HCT116 (cell line): ENCODE results near the gene B4GALNT4. TPM values are rescaled to one million over a fixed set of nuclear protein-coding genes. Genes with fewer than 3 reads are reported as not detected.

Experiments used
- ATAC-seq: fragments of 200-7000 bp; cut with Tn5 transposase; 2 replicates; pipeline ENCODE4 v1.9.1; 2020; ENCODE audit warnings: mild to moderate bottlenecking, moderate library complexity
- BruUV-seq: library from RNA; stranded (reverse); fragments of 400-500 nt; replicated peaks from 2 replicates; lab custom pipeline; 2021; lab: Mats Ljungman, UMichigan
- CTCF ChIA-PET: fragments of 300-600 bp; sonication (Branson Sonifier 250); formaldehyde crosslinking; loops from one replicate; lab custom pipeline; 2021; ENCODE audit warnings: antibody characterized with exemption; lab: Charles Lee
- POLR2A ChIA-PET: fragments of 300-600, 350-600 bp; sonication (Branson Sonifier 250); formaldehyde crosslinking; loops from one replicate; lab custom pipeline; 2021; ENCODE audit warnings: antibody characterized with exemption; lab: Charles Lee
- RAD21 ChIA-PET, 2 experiments: fragments of 300-600 bp; sonication (Branson Sonifier 250); formaldehyde crosslinking; loops; one replicate each; lab custom pipeline; 2023; ENCODE audit warnings: low total read pairs in 2 of 2; ENCODE audit not compliant: uncharacterized antibody in 2 of 2, unreplicated experiment in 2 of 2, low non-redundant PET in 1 of 2; lab: Charles Lee
- DNase-seq: peaks from one replicate; pipeline ENCODE4 v3.0.0-alpha.2; 2010; ENCODE audit warnings: low read depth, low spot score
- H2AFZ ChIP-seq: fragments of 200-600 bp; shearing (Covaris generic), sonication (generic); 2 replicates; pipeline ENCODE4 v1.6.1; 2017; ENCODE audit warnings: low read depth, mixed run types, mixed read lengths, antibody characterized with exemption, low read length; ENCODE audit not compliant: poor library complexity, severe bottlenecking
- H3K27ac ChIP-seq: 2 replicates; pipeline ENCODE4 v1.5.1; 2012; ENCODE audit warnings: low read depth, low read length
- H3K27me3 ChIP-seq: fragments of 200-600 bp; sonication (generic); 2 replicates; pipeline ENCODE4 v1.6.1; 2016; ENCODE audit warnings: mixed run types, low read length, mixed read lengths; ENCODE audit not compliant: insufficient read depth
- H3K36me3 ChIP-seq, 2 experiments: fragments of 200-500 bp in 1 of 2; fragments of 200-600 bp in 1 of 2; sonication (Bioruptor generic) in 1 of 2; sonication (generic) in 1 of 2; 2 replicates each; pipeline versions ENCODE4 v1.5.1 to v1.6.1; 2014 to 2016; ENCODE audit warnings: low read length in 2 of 2, inconsistent platforms in 1 of 2, mixed read lengths in 1 of 2, mixed run types in 1 of 2; ENCODE audit not compliant: insufficient read depth in 2 of 2, control insufficient read depth in 1 of 2
- H3K4me1 ChIP-seq, 2 experiments: fragments of 200-600 bp in 1 of 2; sonication (generic) in 1 of 2; 2 replicates each; pipeline versions ENCODE4 v1.5.1 to v1.6.1; 2012 to 2017; ENCODE audit warnings: low read length in 2 of 2, inconsistent platforms in 1 of 2, mild to moderate bottlenecking in 1 of 2, mixed read lengths in 1 of 2, mixed run types in 1 of 2, moderate library complexity in 1 of 2; ENCODE audit not compliant: insufficient read depth in 2 of 2, control insufficient read depth in 1 of 2
- H3K4me2 ChIP-seq: fragments of 200-600 bp; sonication (generic); 2 replicates; pipeline ENCODE4 v1.6.1; 2017; ENCODE audit warnings: mixed run types, low read length, mixed read lengths
- H3K4me3 ChIP-seq, 2 experiments: fragments of 200-600 bp in 1 of 2; sonication (generic) in 1 of 2; replicated peaks in 1 of 2; 2 replicates each; pipeline ENCODE4 v1.5.1; 2011 to 2016; ENCODE audit warnings: low read length in 2 of 2, control low read depth in 1 of 2, low read depth in 1 of 2, mild to moderate bottlenecking in 1 of 2, mixed read lengths in 1 of 2, mixed run types in 1 of 2
- H3K79me2 ChIP-seq: fragments of 200-600 bp; sonication (generic); 2 replicates; pipeline ENCODE4 v1.6.1; 2017; ENCODE audit warnings: mild to moderate bottlenecking, mixed run types, low read length, moderate library complexity, mixed read lengths; ENCODE audit not compliant: insufficient read depth
- H3K9ac ChIP-seq: fragments of 200-600 bp; sonication (generic); 2 replicates; pipeline ENCODE4 v1.6.1; 2016; ENCODE audit warnings: low read length, mixed read lengths
- H3K9me2 ChIP-seq: fragments of 200-600 bp; sonication (generic), shearing (Covaris generic); 2 replicates; pipeline ENCODE4 v1.6.1; 2017; ENCODE audit warnings: mixed run types, mild to moderate bottlenecking, moderate library complexity; ENCODE audit not compliant: insufficient read depth
- H3K9me3 ChIP-seq, 2 experiments: fragments of 200-500 bp in 1 of 2; fragments of 200-600 bp in 1 of 2; sonication (Bioruptor generic) in 1 of 2; sonication (generic) in 1 of 2; 2 replicates each; pipeline ENCODE4 v1.6.1; 2014 to 2017; ENCODE audit warnings: low read length in 2 of 2, mixed read lengths in 2 of 2, inconsistent platforms in 1 of 2, low read depth in 1 of 2, mild to moderate bottlenecking in 1 of 2, mixed run types in 1 of 2, moderate library complexity in 1 of 2; ENCODE audit not compliant: control insufficient read depth in 1 of 2, insufficient read depth in 1 of 2
- H4K20me1 ChIP-seq: fragments of 200-600 bp; sonication (generic), shearing (Covaris generic); 2 replicates; pipeline ENCODE4 v1.6.1; 2017; ENCODE audit warnings: mixed run types, mild to moderate bottlenecking, moderate library complexity; ENCODE audit not compliant: insufficient read depth
- ATF3 ChIP-seq: IDR thresholded peaks from 2 replicates; pipeline ENCODE4 v1.6.1; 2012
- CBX3 ChIP-seq: IDR thresholded peaks from 2 replicates; pipeline ENCODE4 v1.6.1; 2012; ENCODE audit warnings: low read depth
- CEBPB ChIP-seq: IDR thresholded peaks from 2 replicates; pipeline ENCODE4 v1.6.1; 2012; ENCODE audit warnings: low read depth
- CTCF ChIP-seq, 3 experiments: fragments of 200-600 bp in 1 of 3; sonication (generic) in 1 of 3; IDR thresholded peaks in 2 of 3; conservative IDR thresholded peaks in 1 of 3; 2 replicates each; pipeline ENCODE4 v1.5.1; 2012 to 2017; ENCODE audit warnings: low read depth in 2 of 3, low read length in 2 of 3, antibody characterized with exemption in 1 of 3, borderline replicate concordance in 1 of 3, control low read depth in 1 of 3, mild to moderate bottlenecking in 1 of 3, mixed read lengths in 1 of 3, mixed run types in 1 of 3, moderate library complexity in 1 of 3; ENCODE audit not compliant: insufficient read depth in 1 of 3
- EGR1 ChIP-seq: IDR thresholded peaks from 2 replicates; pipeline ENCODE4 v1.6.1; 2012; ENCODE audit warnings: low read depth
- FOSL1 ChIP-seq: IDR thresholded peaks from 2 replicates; pipeline ENCODE4 v1.6.1; 2012; ENCODE audit warnings: low read depth
- JUND ChIP-seq: IDR thresholded peaks from 2 replicates; pipeline ENCODE4 v1.6.1; 2012
- POLR2AphosphoS5 ChIP-seq: IDR thresholded peaks from 2 replicates; pipeline ENCODE4 v1.6.1; 2011; ENCODE audit warnings: mild to moderate bottlenecking, low read depth, low read length, moderate library complexity
- SIN3A ChIP-seq: IDR thresholded peaks from 2 replicates; pipeline ENCODE4 v1.6.1; 2012; ENCODE audit warnings: low read depth
- SRF ChIP-seq: IDR thresholded peaks from 2 replicates; pipeline ENCODE4 v1.6.1; 2012; ENCODE audit warnings: low read depth
- YY1 ChIP-seq: IDR thresholded peaks from 2 replicates; pipeline ENCODE4 v1.6.1; 2011; ENCODE audit warnings: low read length, low read depth, moderate library complexity, mild to moderate bottlenecking; ENCODE audit not compliant: insufficient replicate concordance; ENCODE audit errors: extremely low read depth
- ZNF274 ChIP-seq: fragments of 200-500 bp; sonication (Bioruptor generic); IDR thresholded peaks from 2 replicates; pipeline ENCODE4 v1.6.1; 2014; ENCODE audit warnings: mild to moderate bottlenecking, low read depth, low read length, inconsistent platforms
- intact Hi-C: fragments of 100-400 bp; cut with micrococcal nuclease; formaldehyde crosslinking; loops from 2 replicates; pipeline ENCODE4 v1.10.0; 2022
- total RNA-seq: library from RNA; stranded (reverse); gene quantifications from one replicate; pipeline ENCODE4 v1.2.1, GENCODE V29; 2021; ENCODE audit not compliant: unreplicated experiment

The B4GALNT4 gene
- total RNA-seq, 1 experiment from 2014 or later: 54.3 TPM

- Histone ChIP-seq H3K9me2 (no peaks in the 10 kb centered on the region), H3K36me3 (0 out of 4 replicates have a peak, but pooled peaks cover 0 to 3% of the 10 kb centered on the region in 2 experiments), H3K4me2 (no peak overlapping the region), H3K4me3 (no peak overlapping the region), H3K27me3 (no peaks in the 10 kb centered on the region), H3K79me2 (no peaks in the 10 kb centered on the region), H3K9me3 (no peaks in the 10 kb centered on the region), H4K20me1 (no peaks in the 10 kb centered on the region), H3K27ac (no peak overlapping the region), H2AFZ (no peak overlapping the region), H3K9ac (no peak overlapping the region), H3K4me1 (no peaks in the 10 kb centered on the region)
- intact Hi-C loops: no loop called here
- no TSS peak for BruUV-seq
- ATAC-seq: no peak
- no peak for TF ChIP-seq JUND
- TF ChIP-seq POLR2AphosphoS5: no peak
- no peak for TF ChIP-seq CTCF (IDR thresholded peaks at IDR 0.05 in 2 of 3, conservative IDR thresholded peaks at IDR 0.05 in 1 of 3; ENCODE audit: borderline replicate concordance in 1 of 3, insufficient read depth in 1 of 3, low read depth in 2 of 3, low read length in 2 of 3)
- TF ChIP-seq FOSL1: no peak
- no peak for DNase-seq
- POLR2A ChIA-PET: no interaction called here
- CTCF ChIA-PET: no interaction called here
- RAD21 ChIA-PET: no interaction called here
Measured at GRCh38 chr11:428295-428694, 59.0 kb downstream of the B4GALNT4 start.

GRCh38 chr11:429391-429790, 60.1 kb downstream of the B4GALNT4 start:
- ATAC-seq (peak; percentile 24), DNase-seq (no peak)
- no peak overlapping the region for H3K27ac ChIP-seq
- no peak overlapping the region for H3K4me3 ChIP-seq
- intact Hi-C loops: no loop called here
- H3K79me2 ChIP-seq: no peaks in the 10 kb centered on the region
- POLR2A ChIA-PET: no interaction called here
- H3K4me2 ChIP-seq: no peak overlapping the region
- RAD21 ChIA-PET: no interaction called here
- no peak overlapping the region for H2AFZ ChIP-seq
- no peak overlapping the region for H3K9ac ChIP-seq
- no peaks in the 10 kb centered on the region for H3K4me1 ChIP-seq
- CTCF ChIA-PET: no interaction called here
- no peaks in the 10 kb centered on the region for H3K9me3 ChIP-seq
- H3K27me3 ChIP-seq: no peaks in the 10 kb centered on the region
- 0 out of 4 replicates have a peak, but pooled peaks cover 0 to 3% of the 10 kb centered on the region in 2 experiments for H3K36me3 ChIP-seq
- no peaks in the 10 kb centered on the region for H4K20me1 ChIP-seq
- BruUV-seq: no TSS peak
- TF ChIP-seq YY1: no peak
- TF ChIP-seq ATF3: no peak
- TF ChIP-seq EGR1: no peak
- no peak for TF ChIP-seq FOSL1
- TF ChIP-seq CEBPB: no peak
- no peak for TF ChIP-seq ZNF274
- no peak for TF ChIP-seq SIN3A
- no peak for TF ChIP-seq SRF
- no peak for TF ChIP-seq CBX3
- no peak for TF ChIP-seq JUND
- H3K9me2 ChIP-seq: no peaks in the 10 kb centered on the region
